ENCODE results near the gene ZNF385D.

GRCh38 chr3:21543380-21544075, 207.5 kb downstream of the ZNF385D start:
- no peak for TF ChIP-seq EP300 (IDR thresholded peaks at IDR 0.05)
- TF ChIP-seq CTCF (IDR thresholded peaks at IDR 0.05): no peak
